GM18499 (cell line): ENCODE measurements around the gene DNAH11.
"Not testable (repeated sequence)": the region's sequence is repeated elsewhere in the genome, so short reads cannot be mapped to it uniquely, and the experiment has no call there.

ENCODE experiments used
- ATAC-seq: cut with Tn5 transposase; IDR thresholded peaks from one replicate; pipeline ENCODE4 v1.9.1; 2021; ENCODE audit warnings: moderate number of reproducible peaks; ENCODE audit not compliant: insufficient read depth, unreplicated experiment

The DNAH11 gene, protein sequence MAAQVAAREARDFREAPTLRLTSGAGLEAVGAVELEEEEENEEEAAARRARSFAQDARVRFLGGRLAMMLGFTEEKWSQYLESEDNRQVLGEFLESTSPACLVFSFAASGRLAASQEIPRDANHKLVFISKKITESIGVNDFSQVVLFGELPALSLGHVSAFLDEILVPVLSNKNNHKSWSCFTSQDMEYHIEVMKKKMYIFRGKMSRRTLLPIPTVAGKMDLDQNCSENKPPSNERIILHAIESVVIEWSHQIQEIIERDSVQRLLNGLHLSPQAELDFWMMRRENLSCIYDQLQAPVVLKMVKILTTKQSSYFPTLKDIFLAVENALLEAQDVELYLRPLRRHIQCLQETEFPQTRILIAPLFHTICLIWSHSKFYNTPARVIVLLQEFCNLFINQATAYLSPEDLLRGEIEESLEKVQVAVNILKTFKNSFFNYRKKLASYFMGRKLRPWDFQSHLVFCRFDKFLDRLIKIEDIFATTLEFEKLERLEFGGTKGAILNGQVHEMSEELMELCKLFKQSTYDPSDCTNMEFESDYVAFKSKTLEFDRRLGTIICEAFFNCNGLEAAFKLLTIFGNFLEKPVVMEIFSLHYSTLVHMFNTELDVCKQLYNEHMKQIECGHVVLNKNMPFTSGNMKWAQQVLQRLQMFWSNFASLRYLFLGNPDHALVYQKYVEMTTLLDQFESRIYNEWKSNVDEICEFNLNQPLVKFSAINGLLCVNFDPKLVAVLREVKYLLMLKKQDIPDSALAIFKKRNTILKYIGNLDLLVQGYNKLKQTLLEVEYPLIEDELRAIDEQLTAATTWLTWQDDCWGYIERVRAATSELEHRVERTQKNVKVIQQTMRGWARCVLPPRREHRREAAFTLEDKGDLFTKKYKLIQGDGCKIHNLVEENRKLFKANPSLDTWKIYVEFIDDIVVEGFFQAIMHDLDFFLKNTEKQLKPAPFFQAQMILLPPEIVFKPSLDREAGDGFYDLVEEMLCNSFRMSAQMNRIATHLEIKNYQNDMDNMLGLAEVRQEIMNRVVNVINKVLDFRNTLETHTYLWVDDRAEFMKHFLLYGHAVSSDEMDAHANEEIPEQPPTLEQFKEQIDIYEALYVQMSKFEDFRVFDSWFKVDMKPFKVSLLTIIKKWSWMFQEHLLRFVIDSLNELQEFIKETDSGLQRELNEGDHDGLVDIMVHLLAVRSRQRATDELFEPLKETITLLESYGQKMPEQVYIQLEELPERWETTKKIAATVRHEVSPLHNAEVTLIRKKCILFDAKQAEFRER (N-terminal part only)

DNA sequence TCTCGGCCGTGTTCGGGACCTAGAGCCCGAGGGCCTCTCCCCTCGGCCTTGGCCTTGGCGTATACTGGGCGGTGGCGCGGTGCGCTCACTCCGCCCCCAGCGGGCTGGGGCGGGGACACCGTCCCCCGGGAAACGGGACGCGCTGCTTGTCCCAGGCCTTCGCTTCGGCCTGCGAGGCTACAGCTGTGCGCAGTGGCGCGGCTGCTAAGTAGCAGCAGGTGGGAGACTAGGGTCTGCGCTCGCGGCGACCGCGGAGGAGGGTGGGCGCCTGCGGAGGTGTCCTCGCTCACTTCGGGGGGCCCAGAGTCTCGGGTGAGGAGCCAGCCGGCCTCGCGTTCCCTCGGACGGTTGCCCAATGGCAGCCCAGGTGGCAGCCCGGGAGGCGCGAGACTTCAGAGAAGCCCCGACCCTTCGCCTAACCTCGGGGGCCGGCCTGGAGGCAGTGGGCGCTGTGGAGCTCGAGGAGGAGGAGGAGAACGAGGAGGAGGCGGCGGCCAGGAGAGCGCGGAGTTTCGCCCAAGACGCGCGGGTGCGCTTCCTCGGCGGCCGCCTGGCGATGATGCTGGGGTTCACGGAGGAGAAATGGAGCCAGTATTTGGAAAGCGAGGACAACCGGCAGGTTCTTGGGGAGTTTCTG is at the start of gene DNAH11:
Gene DNAH11, plus strand, starts transcription at position 149 of the 637 bp plus-strand sequence. Its CDS starts 207 bp downstream, at position 356.
- ATAC-seq = no peak

DNA sequence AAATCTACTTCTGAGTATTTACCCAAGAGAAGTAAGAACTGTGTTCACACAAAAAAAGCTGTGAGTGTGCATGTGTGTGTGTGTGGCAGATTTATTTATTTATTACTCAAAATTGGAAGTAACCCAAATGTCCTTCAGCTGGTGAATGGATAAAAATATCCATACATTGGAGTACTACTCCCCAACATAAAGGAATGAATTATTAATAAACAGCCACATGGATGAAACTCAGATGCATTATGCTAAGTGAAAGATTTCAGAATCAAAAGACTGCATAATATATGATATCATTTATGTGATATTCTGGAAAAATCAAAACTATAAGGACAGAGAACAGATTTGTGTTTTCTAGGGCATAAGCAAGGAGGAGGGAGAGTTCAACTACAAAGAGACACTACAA is 47.1 kb upstream of the DNAH11 start:
- ATAC-seq = no peak

DNA sequence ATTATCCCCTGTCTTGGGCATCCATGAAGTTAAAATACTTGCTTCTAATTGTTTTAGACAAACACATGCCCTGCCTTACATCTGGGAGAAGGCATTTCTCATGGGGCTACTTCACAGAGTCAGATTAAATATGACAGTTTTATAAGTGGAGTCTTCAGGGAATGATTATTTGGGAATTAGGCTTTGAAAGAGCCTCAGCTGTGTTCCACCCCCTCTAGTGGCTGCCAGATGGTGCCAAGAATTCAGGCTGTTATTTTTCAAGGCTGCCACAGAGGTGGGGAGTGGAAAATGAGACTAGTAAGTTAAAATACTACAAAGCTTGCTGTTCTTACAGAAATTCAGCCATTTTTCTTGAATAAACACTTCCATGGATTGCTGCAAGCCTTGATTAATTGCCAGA is 45.8 kb upstream of the DNAH11 start:
- ATAC-seq = no peak

DNA sequence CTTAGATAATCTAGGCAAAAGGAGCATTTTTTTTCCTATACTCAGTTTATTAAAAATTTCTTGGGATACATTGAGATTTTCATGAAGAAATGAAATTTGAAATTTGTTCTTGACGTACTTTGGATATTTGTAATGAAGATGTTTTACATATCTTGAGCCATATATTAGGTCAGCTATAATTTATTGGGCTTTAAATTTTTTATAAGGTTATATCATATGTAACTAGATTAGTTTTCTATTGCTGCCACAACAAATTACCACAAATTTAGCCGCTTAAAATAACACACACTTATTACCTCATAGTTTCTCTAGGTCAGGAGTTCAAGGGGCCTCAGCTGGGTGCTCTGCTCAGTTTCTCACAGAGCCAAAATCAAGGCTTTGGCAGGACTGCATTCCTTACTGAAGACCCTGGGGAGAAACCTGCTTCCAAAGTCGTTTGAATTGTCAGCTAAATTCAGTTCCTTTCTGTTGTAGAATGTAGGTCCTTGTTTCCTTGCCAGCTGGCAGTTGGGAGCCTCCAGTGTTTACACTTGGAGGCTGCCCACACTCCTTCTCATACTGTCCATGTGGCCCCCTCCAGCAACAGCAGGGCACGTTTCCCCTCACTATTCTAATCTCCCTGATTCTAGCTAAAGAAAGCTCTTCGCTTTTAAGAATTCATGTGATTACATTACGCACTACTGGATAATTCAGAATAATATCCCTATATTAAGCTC is 42.6 kb upstream of the DNAH11 start:
- ATAC-seq = no peak

DNA sequence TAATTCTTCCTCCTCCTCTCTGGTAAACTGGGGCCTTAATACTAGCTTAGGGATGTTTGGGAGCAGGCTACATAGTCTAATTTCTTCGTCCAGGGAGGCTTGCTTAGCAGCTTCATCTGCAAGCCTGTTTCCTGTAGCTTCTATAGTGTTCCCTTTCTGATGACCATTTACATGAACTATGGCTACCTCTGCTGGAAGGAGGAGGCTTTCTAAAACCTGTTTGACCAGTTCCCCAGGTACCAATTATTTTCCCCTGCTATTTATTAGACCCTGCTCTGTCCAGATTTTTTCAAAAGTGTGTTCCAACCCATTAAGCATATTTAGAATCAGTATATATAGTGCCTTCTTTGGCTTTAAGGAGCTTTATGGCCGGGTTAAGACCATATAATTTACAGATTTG is 38.8 kb upstream of the DNAH11 start:
- ATAC-seq = no peak

DNA sequence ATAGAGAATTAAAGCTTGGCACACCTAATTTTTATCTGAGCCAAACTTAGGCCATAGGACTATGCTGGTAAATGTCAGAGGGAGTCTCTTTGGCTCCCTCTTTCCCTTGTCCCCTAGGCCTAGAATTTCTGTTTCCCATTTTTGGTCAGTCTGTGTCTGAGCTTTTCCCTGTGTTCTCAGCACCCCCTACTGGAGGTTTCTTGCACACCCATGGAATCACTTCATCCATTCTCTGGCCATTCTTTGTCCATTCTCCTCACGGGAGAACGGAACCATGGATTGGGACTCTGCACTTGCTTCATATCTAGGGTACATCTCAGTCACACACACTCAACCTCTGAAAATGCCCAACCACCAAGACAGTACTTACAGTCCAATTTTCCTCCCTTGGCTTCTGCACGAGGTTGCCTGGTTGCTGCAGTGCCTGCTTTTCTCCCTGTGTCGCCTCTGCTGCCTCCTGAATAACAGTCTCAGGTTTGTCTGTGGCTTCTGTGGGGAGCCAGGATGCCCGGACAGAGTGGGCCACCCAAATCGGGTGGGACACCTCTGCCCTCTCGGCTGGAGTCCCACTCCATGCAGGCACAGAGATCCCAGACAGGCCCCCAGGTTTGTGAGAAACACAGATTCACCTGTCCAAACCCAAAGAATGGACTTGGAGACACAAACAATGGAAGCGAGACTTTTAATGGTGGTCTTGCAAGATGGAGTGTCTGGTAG is 35.1 kb upstream of the DNAH11 start:
- no peak for ATAC-seq

DNA sequence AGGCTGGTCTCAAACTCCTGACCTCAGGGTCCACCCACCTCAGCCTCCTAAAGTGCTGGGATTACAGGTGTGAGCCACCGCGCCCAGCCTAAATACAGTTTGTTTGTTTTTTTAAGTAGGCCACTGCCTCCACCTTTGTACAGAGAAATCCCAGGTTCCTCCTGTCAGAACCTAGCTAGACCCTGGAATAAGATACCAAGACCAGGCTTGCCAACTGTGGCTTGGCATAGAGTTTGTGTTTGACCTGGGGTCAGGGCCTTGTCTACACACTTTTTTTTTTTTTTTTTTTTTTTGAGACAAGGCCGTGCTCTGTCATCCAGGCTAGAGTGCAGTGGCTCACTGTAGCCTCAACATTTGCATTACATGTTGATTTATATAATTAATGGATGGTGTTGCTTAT is 34.3 kb upstream of the DNAH11 start:
- no peak for ATAC-seq

DNA sequence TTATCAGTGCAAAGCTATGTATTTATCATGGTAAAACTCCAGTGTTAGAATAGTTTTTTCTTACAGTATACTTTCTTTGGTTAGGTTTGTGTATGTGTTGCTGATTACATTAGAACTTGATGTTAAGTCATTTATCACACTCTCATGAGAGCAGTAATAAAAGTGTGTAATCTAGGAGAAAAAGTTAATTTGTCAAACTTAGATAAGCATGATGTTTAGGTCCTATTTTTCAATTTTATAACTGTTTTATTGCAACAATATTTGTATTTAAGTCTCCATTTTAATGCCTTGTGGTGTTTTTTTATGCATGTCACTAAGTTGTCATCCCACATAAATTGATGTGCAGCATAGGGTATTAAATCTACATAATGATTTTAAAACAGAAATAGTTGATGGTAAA is 28.8 kb upstream of the DNAH11 start:
- ATAC-seq = no peak

DNA sequence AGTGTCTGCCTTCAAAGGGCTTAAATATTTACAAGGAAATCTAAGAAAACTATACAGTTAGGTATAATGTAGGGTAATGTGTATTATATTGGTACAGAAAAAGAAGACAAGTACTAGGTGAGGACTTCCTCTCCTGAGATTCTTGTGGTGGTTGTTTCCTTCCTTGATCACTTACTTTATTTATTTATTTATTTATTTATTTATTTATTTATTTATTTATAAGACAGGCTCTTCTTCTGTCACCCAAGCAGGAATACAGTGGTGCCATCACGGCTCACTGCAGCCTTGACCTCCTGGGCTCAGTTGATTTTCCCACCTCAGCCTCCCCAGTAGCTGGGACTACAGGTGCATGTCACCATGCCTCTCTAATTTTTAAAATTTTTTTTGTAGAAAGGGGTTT is 18.2 kb upstream of the DNAH11 start:
- no peak for ATAC-seq

DNA sequence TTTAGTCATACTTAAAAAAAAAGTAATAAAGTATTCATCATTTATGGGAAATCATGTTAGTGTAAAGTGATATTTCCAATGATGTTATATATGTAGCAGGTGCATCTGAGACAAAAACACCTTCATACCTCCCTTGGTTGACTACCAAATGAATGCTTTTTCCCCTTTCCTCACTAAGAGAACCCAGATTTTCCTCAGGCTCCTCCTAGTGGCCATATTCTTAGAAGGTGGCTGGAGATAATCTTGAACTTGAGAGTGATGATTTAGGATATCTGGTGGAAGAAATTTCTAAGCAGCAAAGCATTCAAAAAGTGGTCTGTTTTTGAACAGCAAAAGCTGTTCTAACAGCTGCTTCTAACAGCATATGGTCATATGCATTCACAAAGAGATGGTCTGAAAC is 16.8 kb upstream of the DNAH11 start:
- no peak for ATAC-seq

DNA sequence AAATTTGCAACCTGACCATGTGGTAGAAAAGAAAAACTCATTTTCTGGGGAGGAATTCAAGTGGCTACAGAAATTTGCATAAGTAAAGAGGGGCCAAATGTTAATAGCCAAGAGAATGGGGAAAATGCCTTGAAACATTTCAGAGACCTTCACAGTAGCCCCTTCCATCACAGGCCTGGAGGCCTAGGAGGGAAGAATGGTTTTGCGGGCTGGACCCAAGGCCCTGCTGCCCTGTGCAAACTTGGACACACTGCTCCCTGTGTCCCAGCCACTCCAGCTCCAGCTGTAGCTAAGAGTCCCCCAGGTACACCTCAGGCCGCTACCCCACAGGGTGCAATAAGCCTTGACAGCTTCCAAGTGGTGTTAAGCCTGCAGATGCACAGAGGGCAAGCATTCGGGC is 16.4 kb upstream of the DNAH11 start:
- ATAC-seq = no peak

DNA sequence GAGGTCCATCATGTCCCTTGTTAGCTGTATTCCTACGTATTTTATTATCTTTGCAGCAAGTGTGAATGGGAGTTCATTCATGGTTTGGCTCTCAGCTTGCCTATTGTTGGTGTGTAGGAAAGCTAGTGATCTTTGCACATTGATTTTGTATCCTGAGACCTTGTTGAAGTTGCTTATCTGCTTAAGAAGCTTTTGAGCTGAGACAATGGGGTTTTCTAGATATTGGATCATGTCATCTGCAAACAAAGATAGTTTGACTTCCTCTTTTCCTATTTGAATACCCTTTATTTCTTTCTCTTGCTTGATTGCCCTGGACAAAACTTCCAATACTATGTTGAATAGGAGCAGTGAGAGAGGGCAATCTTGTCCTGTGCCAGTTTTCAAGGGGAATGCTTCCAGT is 10.4 kb upstream of the DNAH11 start:
- not testable (repeated sequence) for ATAC-seq

DNA sequence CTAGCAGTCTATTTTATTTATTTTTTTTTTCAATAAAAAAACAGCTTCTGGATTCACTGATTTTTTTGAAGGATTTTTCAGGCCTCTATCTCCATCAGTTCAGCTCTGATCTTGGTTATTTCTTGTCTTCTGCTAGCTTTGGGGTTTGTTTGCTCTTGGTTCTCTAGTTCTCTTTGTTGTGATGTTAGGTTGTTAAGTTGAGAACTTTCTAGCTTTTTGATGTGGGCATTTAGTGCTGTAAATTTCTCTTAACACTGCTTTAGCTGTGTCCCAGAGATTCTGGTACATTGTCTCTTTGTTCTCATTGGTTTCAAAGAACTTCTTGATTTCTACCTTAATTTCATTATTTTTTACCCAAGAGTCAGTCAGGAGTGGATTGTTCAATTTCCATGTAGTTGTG is 9.2 kb upstream of the DNAH11 start:
- ATAC-seq = not testable (repeated sequence)

DNA sequence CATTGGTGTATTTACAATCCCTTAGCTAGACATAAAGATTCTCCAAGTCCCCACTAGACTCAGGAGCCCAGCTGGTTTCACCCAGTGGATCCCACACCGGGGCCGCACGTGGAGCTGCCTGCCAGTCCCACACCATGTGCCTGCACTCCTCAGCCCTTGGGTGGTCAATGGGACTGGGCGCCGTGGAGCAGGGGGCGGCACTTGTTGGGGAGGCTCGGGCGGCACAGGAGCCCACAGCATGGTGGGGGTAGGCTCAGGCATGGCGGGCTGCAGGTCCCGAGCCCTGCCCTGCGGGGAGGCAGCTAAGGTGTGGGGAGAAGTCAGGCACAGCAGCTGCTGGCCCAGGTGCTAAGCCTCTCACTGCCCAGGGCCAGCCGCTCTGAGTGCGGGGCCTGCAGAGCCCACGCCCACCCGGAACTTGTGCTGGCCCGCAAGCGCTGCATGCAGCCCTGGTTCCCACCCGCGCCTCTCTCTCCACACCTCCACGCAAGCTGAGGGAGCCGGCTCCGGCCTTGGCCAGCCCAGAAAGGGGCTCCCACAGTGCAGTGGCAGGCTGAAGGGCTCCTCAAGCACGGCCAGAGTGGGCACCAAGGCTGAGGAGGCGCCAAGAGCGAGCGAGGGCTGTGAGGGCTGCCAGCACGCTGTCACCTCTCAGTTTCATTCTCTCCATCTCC is 6.3 kb upstream of the DNAH11 start:
- ATAC-seq = not testable (repeated sequence)

DNA sequence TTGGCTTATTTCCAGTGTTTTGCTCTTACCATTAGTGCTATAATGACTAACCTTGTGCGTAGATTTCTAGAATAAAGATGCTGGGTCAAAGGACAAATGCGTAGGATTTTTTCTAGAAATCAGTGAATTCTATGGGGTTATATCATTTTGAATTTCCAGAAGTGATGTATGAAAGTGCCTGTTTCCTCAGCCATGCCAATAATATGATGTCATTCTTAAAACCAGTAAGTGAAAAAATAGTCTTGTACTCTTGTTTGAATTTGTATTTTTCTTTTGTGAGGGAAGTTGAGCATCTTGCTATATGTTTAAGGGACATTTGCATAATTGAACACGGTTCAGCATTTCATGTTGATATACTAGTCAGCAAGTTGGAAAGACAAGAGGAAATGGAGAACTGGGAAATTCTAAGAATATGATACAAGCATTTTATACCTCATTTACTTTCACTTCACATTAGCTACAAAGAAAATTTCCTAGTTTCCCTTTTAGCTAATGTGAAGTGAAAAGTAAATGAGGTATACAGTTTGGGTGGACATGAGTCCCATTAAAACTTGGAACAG is 3.8 kb upstream of the DNAH11 start:
- no peak for ATAC-seq

DNA sequence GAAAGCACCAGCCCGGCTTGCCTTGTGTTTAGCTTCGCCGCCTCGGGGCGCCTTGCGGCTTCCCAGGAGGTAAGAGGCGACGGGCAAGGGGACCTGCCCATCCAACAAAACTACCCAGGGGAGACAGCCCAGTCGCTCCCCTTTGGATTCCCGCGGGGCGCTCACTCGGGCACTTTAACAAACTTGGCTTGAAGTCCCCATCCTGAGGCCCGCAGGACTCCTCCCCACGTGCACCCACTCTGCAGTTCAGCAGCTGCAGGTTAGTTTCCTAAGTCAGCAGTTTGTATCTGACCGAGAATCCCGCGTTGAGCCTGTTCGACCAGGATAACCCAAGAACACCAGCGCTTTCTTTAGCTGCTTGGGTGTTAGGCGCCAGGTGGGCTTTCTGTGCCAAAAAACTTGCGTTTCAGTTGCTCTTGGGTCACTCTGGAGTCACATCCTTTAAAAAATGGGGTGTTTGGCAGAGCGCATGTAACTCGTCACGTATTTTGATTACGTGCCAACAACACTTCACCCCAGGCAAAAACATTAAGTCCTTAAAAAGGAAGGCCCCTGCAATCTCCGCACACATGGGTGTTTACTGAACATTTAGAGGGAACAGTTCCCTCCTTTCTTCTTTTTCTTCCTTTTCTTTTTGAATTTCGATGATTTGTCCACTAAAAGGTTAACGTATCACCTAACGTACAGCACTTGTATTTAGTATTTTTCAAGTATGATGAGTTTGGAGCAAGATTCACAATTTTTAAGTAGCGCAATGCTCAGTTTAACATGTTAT is 876 bp downstream of the DNAH11 start:
- no peak for ATAC-seq

DNA sequence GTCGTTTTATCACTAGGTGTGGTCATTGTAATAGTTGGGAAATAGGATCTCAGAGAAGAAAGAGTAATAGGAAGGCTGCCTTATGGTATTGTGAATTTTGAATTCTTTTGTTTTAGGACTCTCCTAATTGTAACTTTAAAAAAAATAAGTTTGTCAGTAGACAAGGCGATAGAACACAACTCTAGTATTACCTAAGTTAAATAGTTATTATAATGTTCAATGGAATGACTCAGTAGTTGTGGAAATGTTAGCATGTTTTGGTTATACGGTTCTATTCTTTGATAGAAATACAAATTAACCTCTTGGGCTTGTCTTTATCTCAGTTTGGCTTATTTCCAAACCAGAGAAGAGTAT is 1.4 kb downstream of the DNAH11 start:
- no peak for ATAC-seq
